ENCODE measurements around the gene CBFB.

DNA sequence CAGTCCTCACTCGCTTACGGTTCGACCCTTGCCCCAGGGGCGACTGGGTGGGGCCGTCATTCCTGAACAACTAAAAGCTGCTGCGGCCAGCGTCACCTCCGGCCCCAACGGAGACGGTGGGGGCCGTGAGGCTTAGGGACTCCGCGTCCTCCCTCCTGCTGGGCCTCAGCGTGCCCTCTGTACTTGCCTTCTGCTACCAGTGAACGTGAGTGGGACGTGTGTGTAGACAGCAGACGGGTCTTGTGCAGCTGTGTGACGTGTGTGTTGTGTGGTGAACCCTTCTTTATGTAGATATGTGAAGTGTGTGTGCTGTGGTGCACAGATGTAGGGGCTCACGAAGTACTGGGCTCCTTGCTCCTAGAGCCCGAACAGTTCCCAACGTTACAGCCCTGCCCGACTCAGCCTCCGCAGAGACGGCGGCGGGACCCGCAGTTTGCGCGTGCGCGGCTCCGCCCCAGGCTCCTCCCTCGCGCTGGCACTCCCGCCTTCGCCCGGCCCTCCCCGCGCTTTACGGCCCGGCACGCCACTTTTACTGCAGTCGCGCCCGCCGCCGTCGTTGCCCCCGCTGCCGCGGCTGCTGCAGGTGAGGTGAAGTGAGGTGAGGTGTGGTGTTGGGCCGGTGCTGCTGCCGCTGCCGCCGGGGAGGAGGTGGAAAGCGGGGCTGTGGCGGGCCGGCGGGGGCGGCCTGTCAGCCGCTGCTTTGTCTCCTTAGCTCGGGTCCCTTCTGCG lies 80.6 kb downstream of the CBFB start, which contains the start of gene PHAF1:
- peak; percentile 68 for TF ChIP-seq POLR2A (IDR thresholded peaks at IDR 0.05)
- TF ChIP-seq, protein P1, sequence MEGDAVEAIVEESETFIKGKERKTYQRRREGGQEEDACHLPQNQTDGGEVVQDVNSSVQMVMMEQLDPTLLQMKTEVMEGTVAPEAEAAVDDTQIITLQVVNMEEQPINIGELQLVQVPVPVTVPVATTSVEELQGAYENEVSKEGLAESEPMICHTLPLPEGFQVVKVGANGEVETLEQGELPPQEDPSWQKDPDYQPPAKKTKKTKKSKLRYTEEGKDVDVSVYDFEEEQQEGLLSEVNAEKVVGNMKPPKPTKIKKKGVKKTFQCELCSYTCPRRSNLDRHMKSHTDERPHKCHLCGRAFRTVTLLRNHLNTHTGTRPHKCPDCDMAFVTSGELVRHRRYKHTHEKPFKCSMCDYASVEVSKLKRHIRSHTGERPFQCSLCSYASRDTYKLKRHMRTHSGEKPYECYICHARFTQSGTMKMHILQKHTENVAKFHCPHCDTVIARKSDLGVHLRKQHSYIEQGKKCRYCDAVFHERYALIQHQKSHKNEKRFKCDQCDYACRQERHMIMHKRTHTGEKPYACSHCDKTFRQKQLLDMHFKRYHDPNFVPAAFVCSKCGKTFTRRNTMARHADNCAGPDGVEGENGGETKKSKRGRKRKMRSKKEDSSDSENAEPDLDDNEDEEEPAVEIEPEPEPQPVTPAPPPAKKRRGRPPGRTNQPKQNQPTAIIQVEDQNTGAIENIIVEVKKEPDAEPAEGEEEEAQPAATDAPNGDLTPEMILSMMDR (IDR thresholded peaks at IDR 0.05): no peak

All from right lobe of liver (tissue), 4 donors.